ENCODE data around the gene CD99L2. TPM values are rescaled to one million over a fixed set of nuclear protein-coding genes. Genes with fewer than 3 reads are reported as not detected.

Gene CD99L2
- total RNA-seq, 5 donors from 2014 or later (not counting 1 experiment from before 2014, with no cell fraction given): 11.1 to 20.0 (median 18.3) TPM

- no peak overlapping the region for H3K27ac Mint-ChIP-seq
Observed at GRCh38 chrX:150868625-150869024, 29.8 kb downstream of the CD99L2 start.

GRCh38 chrX:150864127-150864526, 34.3 kb downstream of the CD99L2 start:
- Mint-ChIP-seq H3K4me1 (peaks cover 0 to 6% (median 0%) of the 10 kb centered on the region in 3 donors), H3K9me3 (no peaks in the 10 kb centered on the region), H3K4me3 (no peak overlapping the region), H3K27me3 (peaks cover 0 to 3% of the 10 kb centered on the region in 2 donors), H3K27ac (no peak overlapping the region), H3K36me3 (peaks cover 9% of the 10 kb centered on the region)
- POLR2A ChIA-PET: interaction anchor here in 1 of 2 donors (0.6 kb wide), 1 partner anchor 24 kb away, joined by 3 read pairs; no protein-coding TSS in a partner anchor
- no peak overlapping the region for H3K4me3 ChIP-seq (ENCODE audit: control insufficient read depth in 1 of 2, extremely low read depth in 1 of 2, low read length in 1 of 2)
- no peaks in the 10 kb centered on the region for H3K4me1 ChIP-seq (ENCODE audit: control insufficient read depth in 1 of 2, extremely low read depth in 1 of 2, insufficient read depth in 2 of 2, low read length in 2 of 2)
- DNase-seq: no peak
- ATAC-seq (replicated peaks in 1 of 4): no peak
- no peaks in the 10 kb centered on the region for H3K36me3 ChIP-seq (ENCODE audit: control insufficient read depth in 2 of 2, extremely low read depth in 1 of 2, insufficient read depth in 1 of 2, low read length in 1 of 2)
- no peak overlapping the region for H3K27ac ChIP-seq (ENCODE audit: low read length)
- no CpG with 5 or more reads among the region's 3 CpGs for WGBS (ENCODE audit: insufficient coverage)
- H3K9me3 ChIP-seq: no peaks in the 10 kb centered on the region
- H3K27me3 ChIP-seq (replicated peaks in 1 of 2; ENCODE audit: control insufficient read depth in 2 of 2, extremely low read depth in 1 of 2, insufficient read depth in 2 of 2, low read length in 1 of 2): no peaks in the 10 kb centered on the region
- CTCF ChIA-PET: no interaction called here

More at GRCh38 chrX:150868625-150869024, 29.8 kb downstream of the CD99L2 start:
- H3K27me3 Mint-ChIP-seq: peaks cover 0 to 10% of the 10 kb centered on the region in 2 donors
- peaks cover 2% of the 10 kb centered on the region for H3K36me3 Mint-ChIP-seq
- H3K36me3 ChIP-seq (ENCODE audit: control insufficient read depth in 2 of 2, extremely low read depth in 1 of 2, insufficient read depth in 1 of 2, low read length in 1 of 2): no peaks in the 10 kb centered on the region
- no CpG with 5 or more reads among the region's 2 CpGs for WGBS (ENCODE audit: insufficient coverage)
- H3K4me1 Mint-ChIP-seq: peaks cover 5 to 26% (median 11%) of the 10 kb centered on the region in 3 donors
- ATAC-seq (replicated peaks in 1 of 4) (no peak), DNase-seq (no peak)
- POLR2A ChIA-PET: no interaction called here
- no peaks in the 10 kb centered on the region for H3K9me3 Mint-ChIP-seq
- H3K27ac ChIP-seq (ENCODE audit: low read length): no peak overlapping the region
- no peak overlapping the region for H3K4me3 Mint-ChIP-seq
- no peaks in the 10 kb centered on the region for H3K4me1 ChIP-seq (ENCODE audit: control insufficient read depth in 1 of 2, extremely low read depth in 1 of 2, insufficient read depth in 2 of 2, low read length in 2 of 2)
- CTCF ChIA-PET: interaction anchor here in 1 of 2 donors (0.6 kb wide), 1 partner anchor 27 kb away, joined by 3 read pairs; no protein-coding TSS in a partner anchor
- H3K27me3 ChIP-seq (replicated peaks in 1 of 2; ENCODE audit: control insufficient read depth in 2 of 2, extremely low read depth in 1 of 2, insufficient read depth in 2 of 2, low read length in 1 of 2): no peaks in the 10 kb centered on the region
- no peaks in the 10 kb centered on the region for H3K9me3 ChIP-seq
- no peak overlapping the region for H3K4me3 ChIP-seq (ENCODE audit: control insufficient read depth in 1 of 2, extremely low read depth in 1 of 2, low read length in 1 of 2)

GRCh38 chrX:150863191-150863590, 35.3 kb downstream of the CD99L2 start:
- no peaks in the 10 kb centered on the region for H3K27me3 ChIP-seq (replicated peaks in 1 of 2; ENCODE audit: control insufficient read depth in 2 of 2, extremely low read depth in 1 of 2, insufficient read depth in 2 of 2, low read length in 1 of 2)
- H3K4me1 Mint-ChIP-seq: peaks cover 0 to 5% (median 0%) of the 10 kb centered on the region in 3 donors
- no peaks in the 10 kb centered on the region for H3K36me3 ChIP-seq (ENCODE audit: control insufficient read depth in 2 of 2, extremely low read depth in 1 of 2, insufficient read depth in 1 of 2, low read length in 1 of 2)
- no peak overlapping the region for H3K27ac Mint-ChIP-seq
- no peaks in the 10 kb centered on the region for H3K27me3 Mint-ChIP-seq
- peaks cover 15% of the 10 kb centered on the region for H3K36me3 Mint-ChIP-seq
- no peaks in the 10 kb centered on the region for H3K9me3 ChIP-seq
- ChIA-PET CTCF (no interaction called here), POLR2A (no interaction called here)
- no peak overlapping the region for H3K4me3 Mint-ChIP-seq
- H3K4me1 ChIP-seq (ENCODE audit: control insufficient read depth in 1 of 2, extremely low read depth in 1 of 2, insufficient read depth in 2 of 2, low read length in 2 of 2): no peaks in the 10 kb centered on the region
- no peak overlapping the region for H3K27ac ChIP-seq (ENCODE audit: low read length)
- ATAC-seq (replicated peaks in 1 of 4) (no peak), DNase-seq (no peak)
- peaks cover 0 to 6% (median 0%) of the 10 kb centered on the region in 3 donors for H3K9me3 Mint-ChIP-seq
- H3K4me3 ChIP-seq (ENCODE audit: control insufficient read depth in 1 of 2, extremely low read depth in 1 of 2, low read length in 1 of 2): no peak overlapping the region

- CTCF ChIA-PET: no interaction called here
- Mint-ChIP-seq H3K36me3 (peaks cover 47% of the 10 kb centered on the region), H3K27me3 (peaks cover 0 to under 1% of the 10 kb centered on the region in 2 donors), H3K4me1 (peaks cover 2 to 10% (median 8%) of the 10 kb centered on the region in 3 donors), H3K27ac (no peak overlapping the region), H3K9me3 (peaks cover 12 to 21% (median 13%) of the 10 kb centered on the region in 3 donors), H3K4me3 (no peak overlapping the region)
- peaks cover 0 to 2% of the 10 kb centered on the region in 2 donors for H3K36me3 ChIP-seq (ENCODE audit: control insufficient read depth in 2 of 2, extremely low read depth in 1 of 2, insufficient read depth in 1 of 2, low read length in 1 of 2)
- POLR2A ChIA-PET: no interaction called here
- WGBS (ENCODE audit: insufficient coverage): no CpG with 5 or more reads among the region's 3 CpGs
- no peaks in the 10 kb centered on the region for H3K27me3 ChIP-seq (replicated peaks in 1 of 2; ENCODE audit: control insufficient read depth in 2 of 2, extremely low read depth in 1 of 2, insufficient read depth in 2 of 2, low read length in 1 of 2)
- H3K9me3 ChIP-seq: peaks cover 5% of the 10 kb centered on the region
- DNase-seq (no peak), ATAC-seq (replicated peaks in 1 of 4) (no peak)
- H3K4me3 ChIP-seq (ENCODE audit: control insufficient read depth in 1 of 2, extremely low read depth in 1 of 2, low read length in 1 of 2): no peak overlapping the region
- H3K4me1 ChIP-seq (ENCODE audit: control insufficient read depth in 1 of 2, extremely low read depth in 1 of 2, insufficient read depth in 2 of 2, low read length in 2 of 2): no peaks in the 10 kb centered on the region
- H3K27ac ChIP-seq (ENCODE audit: low read length): no peak overlapping the region
Observed at GRCh38 chrX:150857453-150857852, 41.0 kb downstream of the CD99L2 start.

GRCh38 chrX:150856785-150857184, 41.7 kb downstream of the CD99L2 start:
- no CpG with 5 or more reads among the region's 1 CpG for WGBS (ENCODE audit: insufficient coverage)
- Mint-ChIP-seq H3K4me3 (no peak overlapping the region), H3K4me1 (peaks cover 2 to 10% (median 8%) of the 10 kb centered on the region in 3 donors), H3K36me3 (peaks cover 53% of the 10 kb centered on the region), H3K27me3 (peaks cover 0 to 4% of the 10 kb centered on the region in 2 donors), H3K27ac (no peak overlapping the region), H3K9me3 (peaks cover 12 to 21% (median 13%) of the 10 kb centered on the region in 3 donors)
- no peak overlapping the region for H3K4me3 ChIP-seq (ENCODE audit: control insufficient read depth in 1 of 2, extremely low read depth in 1 of 2, low read length in 1 of 2)
- no peaks in the 10 kb centered on the region for H3K4me1 ChIP-seq (ENCODE audit: control insufficient read depth in 1 of 2, extremely low read depth in 1 of 2, insufficient read depth in 2 of 2, low read length in 2 of 2)
- ChIA-PET CTCF (no interaction called here), POLR2A (no interaction called here)
- peaks cover 0 to 2% of the 10 kb centered on the region in 2 donors for H3K36me3 ChIP-seq (ENCODE audit: control insufficient read depth in 2 of 2, extremely low read depth in 1 of 2, insufficient read depth in 1 of 2, low read length in 1 of 2)
- no peak overlapping the region for H3K27ac ChIP-seq (ENCODE audit: low read length)
- no peaks in the 10 kb centered on the region for H3K27me3 ChIP-seq (replicated peaks in 1 of 2; ENCODE audit: control insufficient read depth in 2 of 2, extremely low read depth in 1 of 2, insufficient read depth in 2 of 2, low read length in 1 of 2)
- peaks cover 5% of the 10 kb centered on the region for H3K9me3 ChIP-seq
- no peak for ATAC-seq (replicated peaks in 1 of 4)
- DNase-seq: no peak

GRCh38 chrX:150856101-150856500, 42.4 kb downstream of the CD99L2 start:
- POLR2A ChIA-PET: no interaction called here
- H3K36me3 Mint-ChIP-seq: peaks cover 59% of the 10 kb centered on the region

More at GRCh38 chrX:150856101-150856500, 42.4 kb downstream of the CD99L2 start:
- Mint-ChIP-seq H3K9me3 (peaks cover 12 to 21% (median 13%) of the 10 kb centered on the region in 3 donors), H3K4me1 (peaks cover 2 to 10% (median 8%) of the 10 kb centered on the region in 3 donors), H3K27me3 (peaks cover 0 to 4% of the 10 kb centered on the region in 2 donors), H3K27ac (no peak overlapping the region), H3K4me3 (no peak overlapping the region)
- Histone ChIP-seq H3K27ac (ENCODE audit: low read length) (no peak overlapping the region), H3K4me3 (ENCODE audit: control insufficient read depth in 1 of 2, extremely low read depth in 1 of 2, low read length in 1 of 2) (no peak overlapping the region), H3K9me3 (peaks cover 5% of the 10 kb centered on the region), H3K36me3 (ENCODE audit: control insufficient read depth in 2 of 2, extremely low read depth in 1 of 2, insufficient read depth in 1 of 2, low read length in 1 of 2) (peaks cover 0 to 2% of the 10 kb centered on the region in 2 donors), H3K4me1 (ENCODE audit: control insufficient read depth in 1 of 2, extremely low read depth in 1 of 2, insufficient read depth in 2 of 2, low read length in 2 of 2) (no peaks in the 10 kb centered on the region), H3K27me3 (replicated peaks in 1 of 2; ENCODE audit: control insufficient read depth in 2 of 2, extremely low read depth in 1 of 2, insufficient read depth in 2 of 2, low read length in 1 of 2) (no peaks in the 10 kb centered on the region)
- DNase-seq: no peak
- CTCF ChIA-PET: no interaction called here
- ATAC-seq (replicated peaks in 1 of 4): no peak
- 100% methylated on average over 1 of the region's 3 CpGs for WGBS (ENCODE audit: insufficient coverage)

All from T-cell (primary cell).